ENCODE data around the gene MRPL58. TPM values are rescaled to one million over a fixed set of nuclear protein-coding genes. Genes with fewer than 3 reads are reported as not detected.

MRPL58 gene
- total RNA-seq, 4 donors from 2014 or later: 18.2 to 26.4 (median 20.8) TPM

GRCh38 chr17:75011401-75012095 lies 922 bp upstream of the MRPL58 start:
- peak overlapping the region; percentile 90 to 94 for H3K27ac ChIP-seq
- no peak for TF ChIP-seq CTCF (IDR thresholded peaks at IDR 0.05)
- TF ChIP-seq POLR2A (IDR thresholded peaks at IDR 0.05): no peak
- H3K4me3 ChIP-seq: peak overlapping the region; percentile 50 to 72
- H3K27me3 ChIP-seq: no peaks in the 10 kb centered on the region
- no peaks in the 10 kb centered on the region for H3K9me3 ChIP-seq
- peaks cover 0 to 11% of the 10 kb centered on the region in 2 donors for H3K4me1 ChIP-seq
- H3K36me3 ChIP-seq: no peaks in the 10 kb centered on the region
- intact Hi-C loops (cut with DNase I; ENCODE audit: low total_unique reads): loop anchor here (10.0 kb wide), 1 partner anchor 47 kb away; no protein-coding TSS in a partner anchor
- DNase-seq: peak; percentile 81 to 86

- peak overlapping the region; percentile 50 to 72 for H3K4me3 ChIP-seq
- intact Hi-C loops (cut with DNase I; ENCODE audit: low total_unique reads): loop anchor here (10.0 kb wide), 1 partner anchor 47 kb away; no protein-coding TSS in a partner anchor
- TF ChIP-seq POLR2A (IDR thresholded peaks at IDR 0.05): no peak
- H3K36me3 ChIP-seq: no peaks in the 10 kb centered on the region
- no peaks in the 10 kb centered on the region for H3K27me3 ChIP-seq
- no peaks in the 10 kb centered on the region for H3K9me3 ChIP-seq
- no peak for DNase-seq
- H3K4me1 ChIP-seq: peaks cover 0 to 11% of the 10 kb centered on the region in 2 donors
- peak overlapping the region; percentile 90 to 94 for H3K27ac ChIP-seq
Observed at GRCh38 chr17:75012096-75012345, 449 bp upstream of the MRPL58 start.

- Histone ChIP-seq H3K36me3 (no peaks in the 10 kb centered on the region), H3K9me3 (no peaks in the 10 kb centered on the region), H3K27me3 (no peaks in the 10 kb centered on the region), H3K4me1 (peaks cover 0 to 11% of the 10 kb centered on the region in 2 donors), H3K4me3 (peak overlapping the region; percentile 50 to 72), H3K27ac (peak overlapping the region; percentile 90 to 94)
- TF ChIP-seq CTCF (IDR thresholded peaks at IDR 0.05): no peak
- TF ChIP-seq POLR2A (IDR thresholded peaks at IDR 0.05): no peak
- intact Hi-C loops (cut with DNase I; ENCODE audit: low total_unique reads): loop anchor here (10.0 kb wide), 1 partner anchor 48 kb away; no protein-coding TSS in a partner anchor
- no peak for DNase-seq
Observed at GRCh38 chr17:75013092-75013559, 656 bp downstream of the MRPL58 start.

- no peak for DNase-seq
- Histone ChIP-seq H3K9me3 (no peaks in the 10 kb centered on the region), H3K4me3 (no peak overlapping the region), H3K4me1 (no peaks in the 10 kb centered on the region), H3K27me3 (no peaks in the 10 kb centered on the region), H3K36me3 (no peaks in the 10 kb centered on the region), H3K27ac (no peak overlapping the region)
- TF ChIP-seq CTCF (IDR thresholded peaks at IDR 0.05): no peak
- no peak for TF ChIP-seq POLR2A (IDR thresholded peaks at IDR 0.05)
- intact Hi-C loops (cut with DNase I; ENCODE audit: low total_unique reads): loop anchor here (10.0 kb wide), 1 partner anchor 54 kb away; no protein-coding TSS in a partner anchor
Observed at GRCh38 chr17:75019146-75019545, 6.7 kb downstream of the MRPL58 start.

GRCh38 chr17:75019710-75020109 lies 7.2 kb downstream of the MRPL58 start:
- Histone ChIP-seq H3K4me3 (no peak overlapping the region), H3K27ac (no peak overlapping the region), H3K27me3 (no peaks in the 10 kb centered on the region), H3K36me3 (no peaks in the 10 kb centered on the region), H3K9me3 (no peaks in the 10 kb centered on the region), H3K4me1 (no peaks in the 10 kb centered on the region)
- DNase-seq: no peak
- intact Hi-C loops (cut with DNase I; ENCODE audit: low total_unique reads): loop anchor here (10.0 kb wide), 1 partner anchor 55 kb away; no protein-coding TSS in a partner anchor
- TF ChIP-seq CTCF (IDR thresholded peaks at IDR 0.05) (no peak), POLR2A (IDR thresholded peaks at IDR 0.05) (no peak)
